ENCODE measurements around the gene ING4. TPM values are rescaled to one million over a fixed set of nuclear protein-coding genes. Genes with fewer than 3 reads are reported as not detected.

Gene ING4
- total RNA-seq, 1 donor from 2014 or later: 38.0 TPM

DNA sequence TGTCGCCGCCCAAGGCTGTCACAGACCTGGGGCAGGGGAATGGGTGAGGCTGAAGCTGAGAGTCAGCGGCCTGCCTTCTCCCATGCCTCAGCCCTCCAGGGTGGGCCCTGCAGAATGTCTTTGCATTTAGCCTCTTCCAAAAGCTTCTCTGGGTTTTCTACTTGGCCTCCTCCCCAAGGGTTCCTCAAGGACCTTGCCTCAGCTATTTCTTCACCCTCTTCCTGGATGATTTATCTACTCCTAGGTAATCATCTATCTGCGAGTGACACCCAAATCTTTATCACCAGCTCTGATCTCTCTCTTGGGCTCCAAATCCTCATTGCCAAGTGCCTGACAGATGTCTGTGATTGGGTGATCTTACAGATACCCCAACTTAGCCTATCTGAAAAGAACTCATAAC, 22.4 kb downstream of the ING4 start:
- no peaks in the 10 kb centered on the region for H3K4me1 ChIP-seq

DNA sequence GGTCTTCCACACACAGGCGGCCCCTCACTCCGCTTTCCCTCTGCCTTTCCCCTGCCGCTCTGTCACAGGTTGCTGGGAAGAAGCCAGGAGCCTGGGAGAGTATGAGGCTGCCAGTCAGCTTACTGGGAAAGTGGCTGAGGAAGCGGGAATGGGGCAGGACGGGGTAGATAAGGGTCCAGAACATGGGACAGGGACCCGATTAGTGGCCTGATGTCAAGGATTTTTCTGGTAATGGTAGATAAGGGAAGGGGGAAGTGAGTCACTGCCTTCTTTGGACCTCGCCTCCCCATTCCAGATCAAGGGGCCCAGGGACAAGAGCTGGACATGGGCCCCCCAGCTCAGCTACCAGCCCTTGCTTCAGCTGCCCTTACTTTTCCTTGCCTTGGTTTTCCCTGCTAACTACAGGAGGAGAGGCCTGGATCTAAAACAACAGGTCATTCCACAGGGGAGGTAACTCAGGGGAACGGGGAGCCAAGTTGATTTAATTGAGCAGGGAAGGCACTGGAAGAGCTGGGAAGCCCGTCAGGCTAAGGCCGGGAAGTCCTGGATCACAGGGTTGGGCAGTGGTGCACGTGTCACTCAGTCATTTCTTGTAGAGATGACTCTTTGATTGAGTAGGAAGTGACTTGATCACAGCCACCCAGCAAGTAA, 23.6 kb downstream of the ING4 start:
- no peaks in the 10 kb centered on the region for H3K4me1 ChIP-seq
- no peaks in the 10 kb centered on the region for H3K36me3 ChIP-seq
- intact Hi-C loops (cut with DNase I): no loop called here
- H3K9me3 ChIP-seq: no peaks in the 10 kb centered on the region
- DNase-seq: no peak
- TF ChIP-seq, protein P1, sequence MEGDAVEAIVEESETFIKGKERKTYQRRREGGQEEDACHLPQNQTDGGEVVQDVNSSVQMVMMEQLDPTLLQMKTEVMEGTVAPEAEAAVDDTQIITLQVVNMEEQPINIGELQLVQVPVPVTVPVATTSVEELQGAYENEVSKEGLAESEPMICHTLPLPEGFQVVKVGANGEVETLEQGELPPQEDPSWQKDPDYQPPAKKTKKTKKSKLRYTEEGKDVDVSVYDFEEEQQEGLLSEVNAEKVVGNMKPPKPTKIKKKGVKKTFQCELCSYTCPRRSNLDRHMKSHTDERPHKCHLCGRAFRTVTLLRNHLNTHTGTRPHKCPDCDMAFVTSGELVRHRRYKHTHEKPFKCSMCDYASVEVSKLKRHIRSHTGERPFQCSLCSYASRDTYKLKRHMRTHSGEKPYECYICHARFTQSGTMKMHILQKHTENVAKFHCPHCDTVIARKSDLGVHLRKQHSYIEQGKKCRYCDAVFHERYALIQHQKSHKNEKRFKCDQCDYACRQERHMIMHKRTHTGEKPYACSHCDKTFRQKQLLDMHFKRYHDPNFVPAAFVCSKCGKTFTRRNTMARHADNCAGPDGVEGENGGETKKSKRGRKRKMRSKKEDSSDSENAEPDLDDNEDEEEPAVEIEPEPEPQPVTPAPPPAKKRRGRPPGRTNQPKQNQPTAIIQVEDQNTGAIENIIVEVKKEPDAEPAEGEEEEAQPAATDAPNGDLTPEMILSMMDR (IDR thresholded peaks at IDR 0.05): no peak
- H3K27me3 ChIP-seq: no peaks in the 10 kb centered on the region
- ATAC-seq: no peak
- H3K4me3 ChIP-seq: no peak overlapping the region
- no peak overlapping the region for H3K27ac ChIP-seq

More for the DNA sequence above, 22.4 kb downstream of the ING4 start:
- TF ChIP-seq, protein P1 (IDR thresholded peaks at IDR 0.05): no peak
- intact Hi-C loops (cut with DNase I): no loop called here
- Histone ChIP-seq H3K27me3 (no peaks in the 10 kb centered on the region), H3K36me3 (no peaks in the 10 kb centered on the region), H3K9me3 (no peaks in the 10 kb centered on the region), H3K27ac (no peak overlapping the region), H3K4me3 (no peak overlapping the region)
- DNase-seq (no peak), ATAC-seq (no peak)

DNA sequence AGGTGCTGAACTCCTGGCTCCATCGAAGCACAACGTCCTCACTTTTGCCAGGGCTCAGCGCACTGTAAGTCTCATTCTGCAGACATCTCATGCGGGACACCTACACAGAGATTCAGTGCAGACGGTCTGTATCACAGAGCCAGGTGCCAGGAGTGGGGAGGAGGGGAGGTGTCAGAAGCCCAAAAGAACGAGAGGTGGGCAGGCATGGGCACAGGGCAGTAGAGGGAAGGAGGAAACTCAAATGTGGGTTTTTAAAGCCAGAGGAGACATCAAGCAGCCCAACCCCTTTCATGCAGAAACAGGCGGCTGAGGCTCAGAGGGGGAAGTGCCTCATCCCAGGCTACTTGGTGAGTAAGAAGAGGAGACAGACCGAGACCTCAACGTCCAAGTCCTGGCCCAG, 24.6 kb downstream of the ING4 start:
- intact Hi-C loops (cut with DNase I): no loop called here
- TF ChIP-seq, protein P1 (IDR thresholded peaks at IDR 0.05): no peak
- Histone ChIP-seq H3K27ac (no peak overlapping the region), H3K36me3 (no peaks in the 10 kb centered on the region), H3K9me3 (no peaks in the 10 kb centered on the region), H3K4me1 (no peaks in the 10 kb centered on the region), H3K4me3 (no peak overlapping the region), H3K27me3 (no peaks in the 10 kb centered on the region)
- DNase-seq (no peak), ATAC-seq (peak; percentile 17)

DNA sequence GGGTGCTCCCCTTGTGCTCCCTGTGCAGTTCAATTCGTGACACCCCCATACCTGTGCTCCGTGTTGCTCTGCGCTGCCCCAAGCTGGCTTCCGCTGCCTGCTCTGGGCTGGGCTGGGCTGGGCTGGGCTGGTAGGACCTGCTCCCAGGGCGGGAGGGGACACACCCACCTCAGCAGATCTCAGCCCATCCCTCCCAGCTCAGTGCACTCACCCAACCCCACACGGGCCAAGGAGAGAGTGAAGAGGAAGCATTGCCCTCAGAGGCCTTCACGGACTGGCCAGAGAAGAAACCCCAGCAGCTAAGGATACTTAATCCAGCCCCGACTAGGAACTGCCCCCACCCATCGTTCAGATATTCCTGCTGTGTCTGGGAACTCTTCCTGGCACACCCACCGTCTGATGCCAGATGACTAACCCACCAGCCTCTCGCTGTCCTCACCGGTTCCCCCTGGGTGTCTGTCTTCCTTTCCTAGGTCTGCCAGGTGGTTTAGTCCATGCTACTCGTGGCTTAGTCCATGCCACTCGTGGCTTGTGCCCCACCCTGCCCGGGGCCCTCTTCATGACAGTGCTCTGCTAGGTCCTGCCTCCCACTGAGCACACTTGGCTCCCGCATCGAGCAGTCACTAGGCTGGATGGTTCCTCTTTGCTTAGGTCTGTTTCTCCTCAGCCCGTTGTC, 26.9 kb downstream of the ING4 start, which contains the start of gene LPAR5:
Gene LPAR5 (minus strand): TSS at position 104 of the 676 bp plus-strand sequence. CDS start 14,711 bp downstream, outside the sequence.
- H3K27ac ChIP-seq: peak within 1 kb of the TSS; percentile 32
- peak within 1 kb of the TSS; percentile 4 for H3K4me3 ChIP-seq
- H3K27me3 ChIP-seq: no peaks in the 10 kb centered on the region
- DNase-seq (no peak), ATAC-seq (peak; percentile 69)
- intact Hi-C loops (cut with DNase I): no loop called here
- TF ChIP-seq, protein P1 (IDR thresholded peaks at IDR 0.05): no peak
- no peaks in the 10 kb centered on the region for H3K4me1 ChIP-seq
- no peaks in the 10 kb centered on the region for H3K9me3 ChIP-seq
- no peaks in the 10 kb centered on the region for H3K36me3 ChIP-seq

DNA sequence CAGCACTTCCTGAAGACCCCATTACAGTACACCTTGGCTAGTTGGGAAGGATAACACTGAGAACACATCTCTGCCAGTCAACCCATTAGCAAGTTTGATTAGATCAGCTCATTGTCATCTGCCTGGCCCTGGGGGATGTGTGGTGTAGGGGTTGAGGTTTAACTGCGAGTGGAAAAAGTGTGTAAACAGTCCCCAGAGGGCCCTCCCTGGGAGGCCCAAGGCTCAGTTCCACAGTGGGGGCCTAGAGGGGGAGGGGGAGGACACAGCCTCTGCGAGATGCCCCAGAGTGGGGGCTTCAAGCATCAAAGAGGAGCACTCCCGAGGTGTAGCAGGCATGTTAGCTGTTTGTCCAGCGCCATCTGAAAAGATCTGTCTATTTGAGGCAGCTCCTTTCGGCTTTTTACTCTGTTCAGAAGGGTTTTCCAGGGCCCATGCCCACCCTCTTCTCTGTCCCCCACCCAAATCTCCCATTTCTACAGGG, 27.5 kb downstream of the ING4 start:
- H3K27me3 ChIP-seq: no peaks in the 10 kb centered on the region
- no peak for DNase-seq
- no peaks in the 10 kb centered on the region for H3K36me3 ChIP-seq
- peak overlapping the region; percentile 4 for H3K4me3 ChIP-seq
- TF ChIP-seq, protein P1 (IDR thresholded peaks at IDR 0.05): no peak
- H3K9me3 ChIP-seq: no peaks in the 10 kb centered on the region
- H3K27ac ChIP-seq: peak overlapping the region; percentile 32
- peak; percentile 15 for ATAC-seq
- intact Hi-C loops (cut with DNase I): no loop called here
- H3K4me1 ChIP-seq: no peaks in the 10 kb centered on the region
